Measurements from ENCODE around the gene JADE2.

Gene JADE2

DNA sequence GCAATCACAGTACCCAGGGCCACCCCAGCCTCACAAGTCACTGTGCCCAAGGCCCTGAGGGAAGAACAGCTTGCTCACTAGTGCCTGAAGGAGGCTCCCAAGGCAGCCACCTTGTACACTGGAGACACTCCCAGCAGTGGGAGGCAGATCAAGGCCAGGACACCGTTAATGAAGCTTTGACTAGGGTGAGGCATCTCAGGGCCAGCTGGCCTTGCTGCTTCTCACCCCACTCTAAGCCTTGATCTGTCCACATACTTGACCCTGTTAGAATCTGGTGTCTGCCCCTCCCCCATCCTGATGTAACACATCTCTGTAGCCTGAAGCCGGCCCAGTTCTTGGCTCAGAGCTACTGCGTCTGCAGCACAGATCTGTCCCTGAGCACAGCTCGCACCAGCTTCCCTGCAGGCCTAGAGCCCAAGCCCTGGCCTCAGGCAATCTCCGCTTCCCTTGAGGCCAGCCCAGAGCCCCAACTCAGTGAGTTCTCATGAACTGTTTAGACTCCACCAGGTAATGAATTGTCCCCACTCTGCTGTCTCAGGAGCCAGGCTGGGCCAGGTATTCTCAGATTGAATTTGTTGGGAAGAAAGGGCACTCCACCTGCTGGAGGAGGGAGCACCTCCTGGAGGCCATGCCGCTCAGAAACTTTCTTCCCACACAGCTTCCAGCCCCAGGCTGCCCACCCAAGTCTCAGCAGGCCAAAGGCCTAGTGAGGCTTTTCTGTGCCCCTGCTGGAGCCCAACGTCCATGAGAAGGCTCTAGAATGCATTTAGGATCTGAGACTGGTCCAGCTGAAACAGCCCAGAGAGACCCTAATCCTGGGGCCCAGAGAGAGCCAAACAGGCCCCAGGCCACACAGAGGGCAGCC is 13.4 kb upstream of the JADE2 start (continued):
- no peak for TF ChIP-seq ZFHX2 (tag by site-specific recombination; conservative IDR thresholded peaks at IDR 0.05)
- TF ChIP-seq, protein P1, sequence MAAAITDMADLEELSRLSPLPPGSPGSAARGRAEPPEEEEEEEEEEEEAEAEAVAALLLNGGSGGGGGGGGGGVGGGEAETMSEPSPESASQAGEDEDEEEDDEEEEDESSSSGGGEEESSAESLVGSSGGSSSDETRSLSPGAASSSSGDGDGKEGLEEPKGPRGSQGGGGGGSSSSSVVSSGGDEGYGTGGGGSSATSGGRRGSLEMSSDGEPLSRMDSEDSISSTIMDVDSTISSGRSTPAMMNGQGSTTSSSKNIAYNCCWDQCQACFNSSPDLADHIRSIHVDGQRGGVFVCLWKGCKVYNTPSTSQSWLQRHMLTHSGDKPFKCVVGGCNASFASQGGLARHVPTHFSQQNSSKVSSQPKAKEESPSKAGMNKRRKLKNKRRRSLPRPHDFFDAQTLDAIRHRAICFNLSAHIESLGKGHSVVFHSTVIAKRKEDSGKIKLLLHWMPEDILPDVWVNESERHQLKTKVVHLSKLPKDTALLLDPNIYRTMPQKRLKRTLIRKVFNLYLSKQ (tag by site-specific recombination; IDR thresholded peaks at IDR 0.05; ENCODE audit: borderline replicate concordance), result no peak
- no peak for TF ChIP-seq SP3 (tag by site-specific recombination; IDR thresholded peaks at IDR 0.05)
- TF ChIP-seq ZNF239 (tag by site-specific recombination; IDR thresholded peaks at IDR 0.05), result no peak
- no peak for TF ChIP-seq KLF16 (tag by site-specific recombination; IDR thresholded peaks at IDR 0.05)
- no peak for TF ChIP-seq ZNF366 (tag by site-specific recombination; conservative IDR thresholded peaks at IDR 0.05)
- TF ChIP-seq, protein P2, sequence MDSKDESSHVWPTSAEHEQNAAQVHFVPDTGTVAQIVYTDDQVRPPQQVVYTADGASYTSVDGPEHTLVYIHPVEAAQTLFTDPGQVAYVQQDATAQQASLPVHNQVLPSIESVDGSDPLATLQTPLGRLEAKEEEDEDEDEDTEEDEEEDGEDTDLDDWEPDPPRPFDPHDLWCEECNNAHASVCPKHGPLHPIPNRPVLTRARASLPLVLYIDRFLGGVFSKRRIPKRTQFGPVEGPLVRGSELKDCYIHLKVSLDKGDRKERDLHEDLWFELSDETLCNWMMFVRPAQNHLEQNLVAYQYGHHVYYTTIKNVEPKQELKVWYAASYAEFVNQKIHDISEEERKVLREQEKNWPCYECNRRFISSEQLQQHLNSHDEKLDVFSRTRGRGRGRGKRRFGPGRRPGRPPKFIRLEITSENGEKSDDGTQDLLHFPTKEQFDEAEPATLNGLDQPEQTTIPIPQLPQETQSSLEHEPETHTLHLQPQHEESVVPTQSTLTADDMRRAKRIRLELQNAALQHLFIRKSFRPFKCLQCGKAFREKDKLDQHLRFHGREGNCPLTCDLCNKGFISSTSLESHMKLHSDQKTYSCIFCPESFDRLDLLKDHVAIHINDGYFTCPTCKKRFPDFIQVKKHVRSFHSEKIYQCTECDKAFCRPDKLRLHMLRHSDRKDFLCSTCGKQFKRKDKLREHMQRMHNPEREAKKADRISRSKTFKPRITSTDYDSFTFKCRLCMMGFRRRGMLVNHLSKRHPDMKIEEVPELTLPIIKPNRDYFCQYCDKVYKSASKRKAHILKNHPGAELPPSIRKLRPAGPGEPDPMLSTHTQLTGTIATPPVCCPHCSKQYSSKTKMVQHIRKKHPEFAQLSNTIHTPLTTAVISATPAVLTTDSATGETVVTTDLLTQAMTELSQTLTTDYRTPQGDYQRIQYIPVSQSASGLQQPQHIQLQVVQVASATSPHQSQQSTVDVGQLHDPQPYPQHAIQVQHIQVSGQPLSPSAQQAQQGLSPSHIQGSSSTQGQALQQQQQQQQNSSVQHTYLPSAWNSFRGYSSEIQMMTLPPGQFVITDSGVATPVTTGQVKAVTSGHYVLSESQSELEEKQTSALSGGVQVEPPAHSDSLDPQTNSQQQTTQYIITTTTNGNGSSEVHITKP (tag by site-specific recombination; IDR thresholded peaks at IDR 0.05), result no peak
- TF ChIP-seq YY1 (tag by site-specific recombination; IDR thresholded peaks at IDR 0.05), result no peak
- TF ChIP-seq, protein P3, sequence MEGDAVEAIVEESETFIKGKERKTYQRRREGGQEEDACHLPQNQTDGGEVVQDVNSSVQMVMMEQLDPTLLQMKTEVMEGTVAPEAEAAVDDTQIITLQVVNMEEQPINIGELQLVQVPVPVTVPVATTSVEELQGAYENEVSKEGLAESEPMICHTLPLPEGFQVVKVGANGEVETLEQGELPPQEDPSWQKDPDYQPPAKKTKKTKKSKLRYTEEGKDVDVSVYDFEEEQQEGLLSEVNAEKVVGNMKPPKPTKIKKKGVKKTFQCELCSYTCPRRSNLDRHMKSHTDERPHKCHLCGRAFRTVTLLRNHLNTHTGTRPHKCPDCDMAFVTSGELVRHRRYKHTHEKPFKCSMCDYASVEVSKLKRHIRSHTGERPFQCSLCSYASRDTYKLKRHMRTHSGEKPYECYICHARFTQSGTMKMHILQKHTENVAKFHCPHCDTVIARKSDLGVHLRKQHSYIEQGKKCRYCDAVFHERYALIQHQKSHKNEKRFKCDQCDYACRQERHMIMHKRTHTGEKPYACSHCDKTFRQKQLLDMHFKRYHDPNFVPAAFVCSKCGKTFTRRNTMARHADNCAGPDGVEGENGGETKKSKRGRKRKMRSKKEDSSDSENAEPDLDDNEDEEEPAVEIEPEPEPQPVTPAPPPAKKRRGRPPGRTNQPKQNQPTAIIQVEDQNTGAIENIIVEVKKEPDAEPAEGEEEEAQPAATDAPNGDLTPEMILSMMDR (tag by site-specific recombination; IDR thresholded peaks at IDR 0.05), result peak; percentile 40; the same call in 1 of the 2 replicates
- TF ChIP-seq ZNF610 (tag by site-specific recombination; IDR thresholded peaks at IDR 0.05; ENCODE audit: borderline replicate concordance), result no peak
- no peak for TF ChIP-seq ZNF571 (tag by site-specific recombination; IDR thresholded peaks at IDR 0.05)
- no peak for TF ChIP-seq ZNF596 (tag by site-specific recombination; IDR thresholded peaks at IDR 0.05)
- TF ChIP-seq ZNF600 (tag by site-specific recombination; IDR thresholded peaks at IDR 0.05), result no peak

DNA sequence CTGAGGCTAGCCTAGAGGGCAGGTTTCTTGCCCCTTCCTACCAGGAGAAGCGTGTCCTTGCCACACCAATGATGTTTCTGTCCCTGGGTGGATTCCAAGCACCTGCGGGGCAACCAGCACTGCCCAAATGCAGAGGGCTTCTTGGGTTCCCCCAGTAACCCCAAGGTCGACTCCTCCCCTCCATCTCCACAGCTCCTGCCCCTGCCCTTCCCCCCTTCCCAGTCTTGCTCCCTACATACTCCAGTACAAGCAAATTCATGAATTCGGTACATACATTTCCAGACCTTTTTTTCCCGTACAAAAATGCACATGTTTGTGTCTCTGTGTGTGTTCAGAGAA is 12.8 kb upstream of the JADE2 start:
- Histone ChIP-seq H3K27ac (ENCODE audit: extremely low read depth, low read depth, low read length) (no peak overlapping the region), H3K36me3 (ENCODE audit: control insufficient read depth in 2 of 2, insufficient read depth in 1 of 2, low read length in 2 of 2) (no peaks in the 10 kb centered on the region), H3K4me1 (ENCODE audit: control insufficient read depth, insufficient read depth, low read length) (peaks cover 9% of the 10 kb centered on the region; the same call in 1 of the 2 replicates), H3K4me3 (ENCODE audit: low read depth, low read length) (no peak overlapping the region), H3K9me3 (ENCODE audit: control insufficient read depth, insufficient read depth, low read depth, low read length) (no peaks in the 10 kb centered on the region)
- ChIA-PET POLR2A (interaction anchor here (0.5 to 2.5 kb wide), 3 partner anchors 34 to 107 kb away, joined by 3 to 23 read pairs (median 3); no protein-coding TSS in a partner anchor), CTCF (interaction anchor here (1.8 to 2.0 kb wide), 2 partner anchors 10 to 101 kb away, joined by 6 to 15 read pairs; partner anchors contain the start of gene CDKN2AIPNL)
- TF ChIP-seq, protein P4, sequence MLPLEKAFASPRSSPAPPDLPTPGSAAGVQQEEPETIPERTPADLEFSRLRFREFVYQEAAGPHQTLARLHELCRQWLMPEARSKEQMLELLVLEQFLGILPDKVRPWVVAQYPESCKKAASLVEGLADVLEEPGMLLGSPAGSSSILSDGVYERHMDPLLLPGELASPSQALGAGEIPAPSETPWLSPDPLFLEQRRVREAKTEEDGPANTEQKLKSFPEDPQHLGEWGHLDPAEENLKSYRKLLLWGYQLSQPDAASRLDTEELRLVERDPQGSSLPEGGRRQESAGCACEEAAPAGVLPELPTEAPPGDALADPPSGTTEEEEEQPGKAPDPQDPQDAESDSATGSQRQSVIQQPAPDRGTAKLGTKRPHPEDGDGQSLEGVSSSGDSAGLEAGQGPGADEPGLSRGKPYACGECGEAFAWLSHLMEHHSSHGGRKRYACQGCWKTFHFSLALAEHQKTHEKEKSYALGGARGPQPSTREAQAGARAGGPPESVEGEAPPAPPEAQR (tag by site-specific recombination; IDR thresholded peaks at IDR 0.05), result no peak
- TF ChIP-seq SALL2 (tag by site-specific recombination; IDR thresholded peaks at IDR 0.05; ENCODE audit: borderline replicate concordance) (no peak), ZNF600 (tag by site-specific recombination; IDR thresholded peaks at IDR 0.05) (no peak), ZNF394 (tag by site-specific recombination; IDR thresholded peaks at IDR 0.05; ENCODE audit: borderline replicate concordance) (no peak), BCL11A (tag by site-specific recombination; IDR thresholded peaks at IDR 0.05; ENCODE audit: low read depth) (no peak), MYNN (tag by site-specific recombination; IDR thresholded peaks at IDR 0.05; ENCODE audit: borderline replicate concordance) (no peak), ZNF670 (tag by site-specific recombination; IDR thresholded peaks at IDR 0.05; ENCODE audit: low read depth) (no peak)
